ENCODE measurements around the gene CRACR2B. TPM values are rescaled to one million over a fixed set of nuclear protein-coding genes. Genes with fewer than 3 reads are reported as not detected.
A peak's percentile ranks its signal among the peaks of the same experiment; 100 is the strongest.

CRACR2B gene
- total RNA-seq, 1 experiment from 2014 or later, result 17.5 TPM

DNA sequence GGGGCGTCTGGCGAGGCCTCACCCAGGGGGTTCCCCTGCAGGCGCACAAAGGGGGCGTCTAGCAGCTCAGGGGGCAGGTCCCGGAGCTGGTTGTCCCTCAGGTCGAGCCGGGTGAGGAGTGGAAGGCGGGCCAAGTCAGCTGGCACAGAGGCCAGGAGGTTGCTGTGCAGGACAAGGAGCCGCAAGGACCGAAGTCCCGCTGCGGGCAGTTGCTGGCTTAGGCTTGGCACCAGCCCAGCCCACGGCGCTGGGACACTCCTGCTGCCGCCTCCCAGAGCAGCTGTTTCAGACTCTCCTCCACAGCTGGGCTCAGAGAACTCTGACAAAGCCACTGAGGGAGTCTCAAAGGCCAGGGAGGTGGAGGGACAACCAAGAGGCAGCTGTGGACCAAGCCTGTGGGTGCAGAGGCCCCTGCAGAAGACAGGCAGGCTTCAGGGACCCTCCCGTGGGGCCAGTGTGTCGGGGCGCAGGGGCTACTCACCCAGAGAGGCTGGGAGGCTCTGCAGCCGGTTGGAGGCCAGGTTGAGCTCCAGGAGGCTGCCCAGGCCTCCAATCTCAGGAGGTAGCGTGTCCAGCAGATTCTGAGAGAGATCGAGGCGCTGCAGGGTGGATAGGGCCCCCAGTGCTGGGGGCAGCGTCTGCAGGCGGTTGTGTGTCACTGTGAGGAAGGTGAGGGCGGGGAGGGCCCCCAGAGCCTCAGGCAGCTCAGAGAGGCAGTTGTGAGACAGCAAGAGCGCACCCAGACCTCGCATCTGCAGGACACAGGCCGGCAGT, 24.8 kb upstream of the CRACR2B start:
- ChIA-PET POLR2A (ENCODE audit: unreplicated experiment) (no interaction called here), CTCF (no interaction called here)
- Histone ChIP-seq H3K79me2 (ENCODE audit: low read depth) (no peaks in the 10 kb centered on the region; the same call in 1 of the 2 replicates), H3K4me3 (no peak overlapping the region), H4K20me1 (ENCODE audit: insufficient read depth) (no peaks in the 10 kb centered on the region), H3F3A (ENCODE audit: insufficient read depth, low read depth) (no peaks in the 10 kb centered on the region), H3K9me3 (ENCODE audit: insufficient read depth, low read depth) (no peaks in the 10 kb centered on the region), H3K27me3 (ENCODE audit: insufficient read depth, low read depth) (no peaks in the 10 kb centered on the region), H3K4me1 (replicated peaks; ENCODE audit: insufficient read depth) (no peaks in the 10 kb centered on the region), H3K36me3 (ENCODE audit: low read depth) (no peaks in the 10 kb centered on the region), H3K27ac (no peak overlapping the region), H3K9me2 (ENCODE audit: insufficient read depth) (no peaks in the 10 kb centered on the region), H2AFZ (no peak overlapping the region), H3K4me2 (no peak overlapping the region)
- intact Hi-C loops (cut with micrococcal nuclease; ENCODE audit: unreplicated experiment), result no loop called here
- peak in 1 of 2 experiments; percentile 27 for DNase-seq
- BruUV-seq (replicated peaks), result no TSS peak
- TF ChIP-seq EZH2 (IDR thresholded peaks at IDR 0.05; ENCODE audit: low read depth), result no peak
- TF ChIP-seq, protein P1, sequence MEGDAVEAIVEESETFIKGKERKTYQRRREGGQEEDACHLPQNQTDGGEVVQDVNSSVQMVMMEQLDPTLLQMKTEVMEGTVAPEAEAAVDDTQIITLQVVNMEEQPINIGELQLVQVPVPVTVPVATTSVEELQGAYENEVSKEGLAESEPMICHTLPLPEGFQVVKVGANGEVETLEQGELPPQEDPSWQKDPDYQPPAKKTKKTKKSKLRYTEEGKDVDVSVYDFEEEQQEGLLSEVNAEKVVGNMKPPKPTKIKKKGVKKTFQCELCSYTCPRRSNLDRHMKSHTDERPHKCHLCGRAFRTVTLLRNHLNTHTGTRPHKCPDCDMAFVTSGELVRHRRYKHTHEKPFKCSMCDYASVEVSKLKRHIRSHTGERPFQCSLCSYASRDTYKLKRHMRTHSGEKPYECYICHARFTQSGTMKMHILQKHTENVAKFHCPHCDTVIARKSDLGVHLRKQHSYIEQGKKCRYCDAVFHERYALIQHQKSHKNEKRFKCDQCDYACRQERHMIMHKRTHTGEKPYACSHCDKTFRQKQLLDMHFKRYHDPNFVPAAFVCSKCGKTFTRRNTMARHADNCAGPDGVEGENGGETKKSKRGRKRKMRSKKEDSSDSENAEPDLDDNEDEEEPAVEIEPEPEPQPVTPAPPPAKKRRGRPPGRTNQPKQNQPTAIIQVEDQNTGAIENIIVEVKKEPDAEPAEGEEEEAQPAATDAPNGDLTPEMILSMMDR (conservative IDR thresholded peaks at IDR 0.05), result no peak

DNA sequence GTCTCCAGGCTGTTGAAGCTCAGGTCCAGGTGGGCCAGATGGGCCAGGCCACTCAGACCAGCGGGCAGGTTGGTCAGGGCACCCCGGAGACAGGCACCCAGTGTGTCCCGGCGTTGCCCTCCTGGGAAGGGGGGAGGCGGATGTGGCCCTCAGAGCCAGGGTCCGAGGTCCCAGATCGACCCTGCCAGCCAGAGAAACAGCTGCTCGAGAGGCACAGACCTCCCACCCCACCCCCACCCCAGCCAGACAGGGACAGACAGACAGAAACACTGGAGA, 24.3 kb upstream of the CRACR2B start:
- no TSS peak for BruUV-seq (replicated peaks)
- H3K36me3 ChIP-seq (ENCODE audit: low read depth), result no peaks in the 10 kb centered on the region
- POLR2A ChIA-PET (ENCODE audit: unreplicated experiment), result no interaction called here
- CTCF ChIA-PET, result no interaction called here
- no peak overlapping the region for H3K27ac ChIP-seq
- H2AFZ ChIP-seq, result no peak overlapping the region
- H3K4me1 ChIP-seq (replicated peaks; ENCODE audit: insufficient read depth), result no peaks in the 10 kb centered on the region
- peaks cover 4% of the 10 kb centered on the region; the same call in 1 of the 2 replicates for H3K79me2 ChIP-seq (ENCODE audit: low read depth)
- no peaks in the 10 kb centered on the region for H3K9me3 ChIP-seq (ENCODE audit: insufficient read depth, low read depth)
- intact Hi-C loops (cut with micrococcal nuclease; ENCODE audit: unreplicated experiment), result no loop called here
- no peak overlapping the region for H3K4me3 ChIP-seq
- 0 out of 2 replicates have a peak, but pooled peaks cover under 1% of the 10 kb centered on the region for H3F3A ChIP-seq (ENCODE audit: insufficient read depth, low read depth)
- H3K9me2 ChIP-seq (ENCODE audit: insufficient read depth), result no peaks in the 10 kb centered on the region
- H4K20me1 ChIP-seq (ENCODE audit: insufficient read depth), result no peaks in the 10 kb centered on the region
- no peaks in the 10 kb centered on the region for H3K27me3 ChIP-seq (ENCODE audit: insufficient read depth, low read depth)
- no peak overlapping the region for H3K4me2 ChIP-seq
- no peak for TF ChIP-seq EZH2 (IDR thresholded peaks at IDR 0.05; ENCODE audit: low read depth)
- TF ChIP-seq, protein P1 (conservative IDR thresholded peaks at IDR 0.05), result no peak
- DNase-seq, result no peak

DNA sequence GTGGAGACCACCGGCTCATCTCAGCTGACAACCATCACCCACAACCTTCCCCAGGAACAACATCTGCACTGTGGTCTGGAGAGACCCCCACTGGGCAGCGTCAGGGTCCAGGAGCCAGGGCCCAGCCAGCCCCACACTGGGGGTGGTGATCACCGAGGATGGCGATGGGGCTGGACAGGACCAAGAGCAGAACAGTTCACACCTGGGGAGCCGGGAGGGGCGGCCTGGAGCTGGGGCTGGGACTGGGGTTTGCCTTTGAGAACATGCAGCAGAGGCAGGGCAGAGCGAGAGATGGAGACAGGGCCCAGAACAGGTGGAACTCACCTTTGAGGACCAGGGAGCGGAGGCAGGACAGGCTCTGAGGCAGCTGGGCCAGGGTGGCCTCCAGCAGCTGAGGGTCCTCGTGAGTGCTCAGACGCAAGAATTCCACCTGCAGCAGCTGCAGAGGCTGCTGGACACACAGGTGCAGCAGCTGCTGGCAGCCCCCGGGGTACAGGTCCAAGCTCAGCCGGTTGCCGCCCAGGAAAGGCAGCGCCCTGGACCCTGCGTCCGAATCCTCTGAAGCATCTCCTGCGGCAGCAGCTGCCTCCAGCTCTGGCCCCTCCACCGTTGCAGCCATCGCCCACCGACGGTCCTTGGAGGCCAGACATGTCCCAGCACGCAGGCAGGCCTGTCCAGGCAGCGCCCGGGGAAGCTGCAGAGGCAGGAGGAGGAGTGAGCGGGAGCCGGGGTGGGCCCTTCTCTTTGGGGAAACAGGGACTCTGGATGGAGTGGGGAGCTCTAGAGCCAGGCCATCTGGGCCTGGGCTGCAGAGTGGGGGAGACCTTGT, 23.7 kb upstream of the CRACR2B start:
- Histone ChIP-seq H3K4me3 (no peak overlapping the region), H3K9me3 (ENCODE audit: insufficient read depth, low read depth) (no peaks in the 10 kb centered on the region), H2AFZ (no peak overlapping the region), H3K9me2 (ENCODE audit: insufficient read depth) (no peaks in the 10 kb centered on the region), H3K36me3 (ENCODE audit: low read depth) (no peaks in the 10 kb centered on the region), H4K20me1 (ENCODE audit: insufficient read depth) (no peaks in the 10 kb centered on the region), H3F3A (ENCODE audit: insufficient read depth, low read depth) (peaks cover 6% of the 10 kb centered on the region; the same call in 1 of the 2 replicates), H3K27me3 (ENCODE audit: insufficient read depth, low read depth) (no peaks in the 10 kb centered on the region), H3K4me2 (peak overlapping the region; percentile 61), H3K79me2 (ENCODE audit: low read depth) (peaks cover 9% of the 10 kb centered on the region; the same call in 1 of the 2 replicates), H3K4me1 (replicated peaks; ENCODE audit: insufficient read depth) (no peaks in the 10 kb centered on the region), H3K27ac (no peak overlapping the region)
- intact Hi-C loops (cut with micrococcal nuclease; ENCODE audit: unreplicated experiment), result no loop called here
- CTCF ChIA-PET, result no interaction called here
- BruUV-seq (replicated peaks), result no TSS peak
- peak in 1 of 2 experiments; percentile 21 for DNase-seq
- TF ChIP-seq, protein P1 (conservative IDR thresholded peaks at IDR 0.05), result no peak
- TF ChIP-seq EZH2 (IDR thresholded peaks at IDR 0.05; ENCODE audit: low read depth), result no peak
- POLR2A ChIA-PET (ENCODE audit: unreplicated experiment), result interaction anchor here (0.6 kb wide), 1 partner anchor 10 kb away, joined by 3 read pairs; no protein-coding TSS in a partner anchor
